Stimulated activated naive B cell treated with anti-CD40 and anti-IgM and Interleukin-4, amounts not matched to agents 10 μg/mL and 1 μg/mL and 100 μg/mL, for 72 hours (primary cell): ENCODE results near the gene GUSB.

Experiments used
- ATAC-seq, 2 donors: fragments of 150-1000 bp; cut with Tn5 transposase; replicated peaks; 2 replicates each; pipeline ENCODE4 v1.10.0; 2021; ENCODE audit warnings: moderate library complexity in 1 of 2
- DNase-seq: peaks from one replicate; pipeline ENCODE4 v3.0.0; 2021
- H3K27ac Mint-ChIP-seq: one replicate; pipeline ENCODE4 v1.8.0; 2022; ENCODE audit warnings: mild to moderate bottlenecking, mixed read lengths
- H3K27me3 Mint-ChIP-seq, 2 donors: one replicate each; pipeline ENCODE4 v1.8.0; 2022; ENCODE audit warnings: mixed read lengths in 2 of 2
- H3K36me3 Mint-ChIP-seq, 2 donors: one replicate each; pipeline ENCODE4 v1.8.0; 2022; ENCODE audit warnings: mixed read lengths in 2 of 2, mild to moderate bottlenecking in 1 of 2
- H3K4me1 Mint-ChIP-seq, 2 donors: one replicate each; pipeline ENCODE4 v1.8.0; 2022; ENCODE audit warnings: mixed read lengths in 2 of 2, mild to moderate bottlenecking in 1 of 2
- H3K4me3 Mint-ChIP-seq, 2 donors: one replicate each; pipeline ENCODE4 v1.8.0; 2022; ENCODE audit warnings: mild to moderate bottlenecking in 2 of 2, mixed read lengths in 2 of 2, moderate library complexity in 1 of 2
- H3K9me3 Mint-ChIP-seq, 2 donors: one replicate each; pipeline ENCODE4 v1.8.0; 2022; ENCODE audit warnings: mixed read lengths in 2 of 2, mild to moderate bottlenecking in 1 of 2

Gene GUSB

DNA sequence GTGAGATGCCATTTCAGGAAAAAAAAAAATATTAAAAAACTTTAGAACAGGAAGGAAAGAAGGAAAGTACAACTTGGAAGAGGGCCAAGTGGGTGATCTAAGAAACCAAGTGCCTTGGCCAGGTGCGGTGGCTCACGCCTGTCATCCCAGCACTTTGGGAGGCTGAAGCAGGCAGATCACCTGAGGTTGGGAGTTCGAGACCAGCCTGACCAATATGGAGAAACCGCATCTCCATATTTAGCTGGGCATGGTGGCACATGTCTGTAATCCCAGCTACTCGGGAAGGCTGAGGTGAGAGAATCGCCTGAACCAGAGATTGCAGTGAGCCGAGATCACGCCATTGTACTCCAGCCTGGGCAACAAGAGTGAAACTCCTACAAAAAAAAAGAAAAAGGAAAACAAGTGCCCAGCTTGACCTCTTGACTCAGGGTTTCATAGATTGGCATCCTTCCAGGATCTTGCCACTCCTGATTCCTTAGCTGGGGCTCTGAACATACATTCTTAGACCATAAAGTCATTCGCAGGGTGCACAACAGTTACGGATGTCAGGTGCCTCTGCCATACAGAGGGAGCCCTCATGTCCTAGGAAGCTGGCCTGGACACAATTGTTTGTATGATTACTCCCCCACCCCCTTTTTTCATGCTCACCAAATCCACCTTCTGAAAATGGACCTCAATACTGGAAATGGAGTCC lies 2.1 kb upstream of the GUSB start:
- no peak for ATAC-seq
- Mint-ChIP-seq H3K27ac (no peak overlapping the region), H3K9me3 (no peaks in the 10 kb centered on the region), H3K27me3 (no peaks in the 10 kb centered on the region), H3K4me3 (no peak overlapping the region), H3K36me3 (peaks cover 9 to 11% of the 10 kb centered on the region in 2 donors), H3K4me1 (peaks cover 8 to 18% of the 10 kb centered on the region in 2 donors)
- DNase-seq = no peak

DNA sequence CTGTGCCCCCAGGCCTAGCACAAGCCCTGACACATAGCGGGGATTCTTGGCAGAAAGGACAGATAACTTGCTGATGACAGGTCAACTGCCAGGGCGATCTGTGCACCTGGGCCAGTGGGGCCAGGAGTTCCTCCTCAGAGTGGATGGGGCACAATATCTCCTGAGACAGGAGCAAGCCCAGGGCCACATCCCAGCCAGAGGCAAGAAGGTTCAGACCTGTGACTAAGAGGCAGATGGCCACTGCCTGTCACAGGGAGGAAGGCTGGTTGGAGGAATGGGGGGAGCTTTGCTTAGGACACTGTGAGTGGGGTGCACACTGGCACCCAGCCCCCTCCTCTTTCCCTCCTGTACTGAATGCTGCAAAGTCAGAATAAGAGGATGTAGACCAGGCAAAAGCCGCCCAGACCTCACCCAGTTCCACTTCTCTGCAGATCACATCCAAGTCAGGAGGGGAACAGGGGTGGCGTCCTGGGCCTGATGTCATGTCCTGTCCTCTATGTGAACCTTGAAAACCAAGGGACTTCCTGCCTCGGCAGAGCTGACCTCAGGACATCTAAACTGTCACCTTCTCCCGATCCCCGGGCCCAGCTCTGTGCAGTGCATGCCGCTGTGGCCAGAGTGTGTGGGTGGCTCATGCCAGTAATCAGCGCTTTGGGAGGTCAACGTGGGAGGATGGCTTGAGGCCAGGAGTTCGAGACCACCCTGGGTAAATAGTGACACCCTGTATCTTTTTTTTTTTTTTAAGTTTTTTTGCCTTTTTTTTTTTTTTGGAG lies 1.3 kb downstream of the GUSB start:
- Mint-ChIP-seq H3K27ac (peak overlapping the region; percentile 93), H3K9me3 (no peaks in the 10 kb centered on the region), H3K4me1 (peaks cover 8 to 22% of the 10 kb centered on the region in 2 donors), H3K36me3 (peaks cover 21 to 25% of the 10 kb centered on the region in 2 donors), H3K27me3 (no peaks in the 10 kb centered on the region), H3K4me3 (peak overlapping the region; percentile 85 to 91)
- peak; percentile 53 for DNase-seq
- peak; percentile 73 to 81 for ATAC-seq

DNA sequence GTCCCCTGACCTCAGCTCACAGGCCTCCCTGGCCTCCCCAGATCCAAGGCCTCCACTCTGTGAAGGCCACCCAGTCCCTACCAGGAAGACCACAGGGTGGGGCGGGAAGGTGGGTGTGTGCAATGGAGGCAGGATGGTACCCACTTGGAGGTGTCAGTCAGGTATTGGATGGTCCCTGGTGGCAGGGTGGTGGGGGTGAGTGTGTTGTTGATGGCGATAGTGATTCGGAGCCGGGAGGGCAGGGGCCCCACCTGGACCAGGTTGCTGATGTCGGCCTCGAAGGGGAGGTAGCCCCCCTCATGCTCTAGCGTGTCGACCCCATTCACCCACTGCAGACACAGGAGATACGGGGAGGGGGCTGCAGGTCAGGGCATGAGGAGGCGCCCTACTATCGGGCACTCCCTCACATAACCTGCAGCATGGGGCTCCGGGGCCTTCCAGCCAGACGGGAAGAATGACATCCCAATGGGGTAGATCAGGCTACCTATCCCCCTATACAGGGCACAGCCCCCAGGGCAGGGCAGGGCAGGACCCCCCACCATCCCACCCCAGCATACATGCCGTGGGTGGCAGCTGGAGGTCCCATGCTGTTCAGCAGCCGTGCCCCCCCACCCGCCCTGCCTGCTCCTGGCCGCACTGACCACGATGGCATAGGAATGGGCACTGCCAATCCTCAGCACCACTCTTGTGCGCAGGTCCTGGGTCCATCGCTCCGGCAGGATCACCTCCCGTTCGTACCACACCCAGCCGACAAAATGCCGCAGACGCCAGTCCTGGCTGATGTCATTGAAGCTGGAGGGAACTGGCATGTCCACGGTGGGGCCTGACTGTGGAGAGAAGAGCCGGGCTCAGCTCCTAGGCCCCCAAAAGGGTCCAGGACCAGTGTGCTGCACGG lies 2.2 kb downstream of the GUSB start:
- H3K9me3 Mint-ChIP-seq = no peaks in the 10 kb centered on the region
- DNase-seq = no peak
- peak overlapping the region; percentile 85 to 91 for H3K4me3 Mint-ChIP-seq
- H3K4me1 Mint-ChIP-seq = peaks cover 8 to 22% of the 10 kb centered on the region in 2 donors
- H3K27me3 Mint-ChIP-seq = no peaks in the 10 kb centered on the region
- no peak for ATAC-seq
- H3K36me3 Mint-ChIP-seq = peaks cover 21 to 25% of the 10 kb centered on the region in 2 donors
- H3K27ac Mint-ChIP-seq = peak overlapping the region; percentile 37

- ATAC-seq (no peak), DNase-seq (no peak)
- Mint-ChIP-seq H3K27ac (peak overlapping the region; percentile 37), H3K4me3 (peak overlapping the region in 1 of 2 donors; percentile 16), H3K27me3 (no peaks in the 10 kb centered on the region), H3K4me1 (peaks cover 8 to 22% of the 10 kb centered on the region in 2 donors), H3K36me3 (peaks cover 24 to 33% of the 10 kb centered on the region in 2 donors), H3K9me3 (no peaks in the 10 kb centered on the region)
Measured at GRCh38 chr7:65978891-65979582, 3.0 kb downstream of the GUSB start.

DNA sequence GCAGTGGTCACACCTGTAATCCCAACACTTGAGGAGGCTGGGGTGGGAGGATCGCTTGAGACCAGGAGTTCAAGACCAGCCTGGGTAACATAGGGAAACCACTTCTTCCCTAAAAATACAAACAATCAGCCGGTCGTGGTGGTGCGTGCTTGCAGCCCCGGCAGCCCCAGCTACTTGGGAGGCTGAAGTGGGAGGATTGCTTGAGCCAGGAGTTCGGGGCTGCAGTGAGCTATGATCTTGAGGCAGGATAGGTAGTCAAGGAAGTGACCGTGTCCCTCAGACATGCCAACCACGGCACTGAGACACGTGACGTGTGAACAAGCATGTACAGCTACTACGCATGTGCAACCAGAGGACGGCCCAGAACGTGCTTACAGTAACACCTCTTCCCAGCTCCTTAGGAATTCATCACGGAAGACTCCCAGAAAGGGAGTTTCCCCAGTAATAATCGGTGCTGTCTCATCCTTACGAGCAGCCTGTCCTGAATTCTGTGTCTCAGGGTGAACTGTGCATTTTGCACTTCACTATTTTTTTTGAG lies 5.3 kb downstream of the GUSB start:
- Mint-ChIP-seq H3K4me3 (no peak overlapping the region), H3K36me3 (peaks cover 41 to 48% of the 10 kb centered on the region in 2 donors), H3K27ac (no peak overlapping the region), H3K4me1 (peaks cover 8 to 22% of the 10 kb centered on the region in 2 donors), H3K9me3 (no peaks in the 10 kb centered on the region), H3K27me3 (no peaks in the 10 kb centered on the region)
- DNase-seq (no peak), ATAC-seq (no peak)

DNA sequence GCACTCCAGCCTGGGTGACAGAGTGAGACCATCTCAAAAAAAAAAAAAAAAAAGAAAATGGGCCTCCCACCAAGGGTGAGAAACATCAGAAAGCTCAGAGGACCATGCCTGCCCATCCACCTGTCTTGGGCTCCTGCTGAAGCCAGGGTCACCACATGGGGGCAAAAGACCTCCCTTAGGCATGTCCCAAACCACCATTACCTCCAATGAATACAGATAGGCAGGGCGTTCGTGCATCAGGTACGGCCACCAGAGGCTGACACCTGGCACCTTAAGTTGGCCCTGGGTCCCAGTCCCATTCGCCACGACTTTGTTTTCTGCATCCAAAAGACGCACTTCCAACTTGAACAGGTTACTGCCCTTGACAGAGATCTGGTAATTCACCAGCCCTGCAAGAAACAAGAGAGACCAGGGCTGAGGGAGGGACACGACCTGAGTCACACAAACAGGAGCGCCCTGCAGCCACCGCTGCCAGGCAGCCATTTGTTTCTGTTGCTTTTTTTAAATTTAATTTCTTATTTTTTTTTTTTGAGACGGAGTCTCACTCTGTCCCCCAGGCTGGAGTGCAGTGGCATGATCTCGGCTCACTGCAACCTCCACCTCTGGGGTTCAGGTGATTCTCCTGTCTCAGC lies 6.1 kb downstream of the GUSB start:
- Mint-ChIP-seq H3K4me3 (no peak overlapping the region), H3K27me3 (no peaks in the 10 kb centered on the region), H3K9me3 (no peaks in the 10 kb centered on the region), H3K36me3 (peaks cover 44 to 55% of the 10 kb centered on the region in 2 donors), H3K27ac (no peak overlapping the region), H3K4me1 (peaks cover 7 to 19% of the 10 kb centered on the region in 2 donors)
- no peak for ATAC-seq
- DNase-seq = no peak

DNA sequence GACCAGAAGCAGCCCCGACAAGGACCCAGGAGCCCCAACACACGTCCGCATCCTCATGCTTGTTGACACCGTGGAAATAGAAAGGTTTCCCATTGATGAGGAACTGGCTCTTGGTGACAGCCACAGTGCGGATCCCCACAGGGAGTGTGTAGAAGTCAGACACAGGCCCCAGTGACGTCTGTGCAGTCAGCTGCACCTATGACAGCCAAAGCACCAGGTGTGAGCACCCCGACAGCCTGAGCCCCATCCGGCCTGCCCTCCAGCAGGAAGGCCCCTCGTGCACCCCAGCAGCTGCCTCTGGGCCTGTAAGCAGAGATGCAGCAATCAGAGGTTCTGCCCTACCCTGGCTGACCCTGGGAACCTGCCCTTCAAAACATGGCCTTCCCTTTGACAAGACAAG lies 7.1 kb downstream of the GUSB start:
- no peak for ATAC-seq
- Mint-ChIP-seq H3K27me3 (no peaks in the 10 kb centered on the region), H3K27ac (no peak overlapping the region), H3K36me3 (peaks cover 47 to 59% of the 10 kb centered on the region in 2 donors), H3K4me1 (peaks cover 2 to 11% of the 10 kb centered on the region in 2 donors), H3K4me3 (no peak overlapping the region), H3K9me3 (no peaks in the 10 kb centered on the region)
- DNase-seq = no peak

DNA sequence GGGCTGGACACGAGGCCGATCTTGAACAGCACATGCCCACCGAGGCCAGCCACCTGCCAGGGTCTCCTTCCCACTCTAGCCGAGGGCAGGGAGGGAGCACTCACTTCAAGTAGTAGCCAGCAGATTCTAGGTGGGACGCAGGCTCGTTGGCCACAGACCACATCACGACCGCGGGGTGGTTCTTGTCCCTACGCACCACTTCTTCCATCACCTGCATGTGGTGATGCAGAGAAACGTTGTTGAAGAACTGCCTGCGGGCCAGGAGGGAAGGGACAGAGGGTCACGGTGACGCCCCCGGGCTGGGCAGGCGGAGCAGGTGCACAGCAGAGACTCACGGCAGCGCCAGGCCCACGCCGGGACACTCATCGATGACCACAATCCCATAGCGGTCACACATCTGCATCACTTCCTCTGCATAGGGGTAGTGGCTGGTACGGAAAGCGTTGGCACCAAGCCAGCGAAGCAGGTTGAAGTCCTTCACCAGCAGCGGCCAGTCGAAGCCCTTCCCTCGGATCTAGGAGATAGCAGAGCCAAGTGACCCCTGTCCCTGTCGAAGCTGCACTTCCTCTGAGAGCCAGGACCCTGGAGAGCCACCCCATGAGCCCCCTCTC lies 7.7 kb downstream of the GUSB start:
- Mint-ChIP-seq H3K4me3 (no peak overlapping the region), H3K9me3 (no peaks in the 10 kb centered on the region), H3K4me1 (peaks cover 0 to 6% of the 10 kb centered on the region in 2 donors), H3K27me3 (no peaks in the 10 kb centered on the region), H3K27ac (peak overlapping the region; percentile 31), H3K36me3 (peaks cover 42 to 62% of the 10 kb centered on the region in 2 donors)
- ATAC-seq (no peak), DNase-seq (no peak)

DNA sequence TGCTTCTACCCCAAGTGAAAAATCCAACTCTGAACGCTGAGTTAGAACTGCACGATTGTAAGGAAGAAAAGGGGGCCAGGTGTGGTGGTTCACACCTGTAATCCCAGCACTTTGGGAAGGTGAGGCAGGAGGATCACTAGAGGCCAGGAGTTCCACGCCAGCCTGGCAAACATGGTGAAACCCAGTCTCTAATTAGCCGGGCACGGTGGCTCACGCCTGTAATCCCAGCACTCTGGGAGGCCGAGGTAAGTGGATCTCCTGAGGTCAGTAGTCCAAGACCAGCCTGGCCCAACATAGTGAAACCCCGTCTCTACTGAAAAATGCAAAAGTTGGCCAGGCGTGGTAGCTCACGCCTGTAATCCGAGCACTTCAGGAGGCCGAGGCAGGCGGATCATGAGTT lies 9.0 kb downstream of the GUSB start:
- Mint-ChIP-seq H3K27ac (no peak overlapping the region), H3K9me3 (no peaks in the 10 kb centered on the region), H3K4me1 (no peaks in the 10 kb centered on the region), H3K4me3 (no peak overlapping the region), H3K27me3 (no peaks in the 10 kb centered on the region), H3K36me3 (peaks cover 44 to 59% of the 10 kb centered on the region in 2 donors)
- ATAC-seq (no peak), DNase-seq (no peak)

GRCh38 chr7:65971021-65971420 lies 11.0 kb downstream of the GUSB start:
- Mint-ChIP-seq H3K4me3 (no peak overlapping the region), H3K4me1 (no peaks in the 10 kb centered on the region), H3K27ac (no peak overlapping the region), H3K9me3 (no peaks in the 10 kb centered on the region), H3K27me3 (no peaks in the 10 kb centered on the region), H3K36me3 (peaks cover 53 to 71% of the 10 kb centered on the region in 2 donors)
- ATAC-seq = no peak
- no peak for DNase-seq

DNA sequence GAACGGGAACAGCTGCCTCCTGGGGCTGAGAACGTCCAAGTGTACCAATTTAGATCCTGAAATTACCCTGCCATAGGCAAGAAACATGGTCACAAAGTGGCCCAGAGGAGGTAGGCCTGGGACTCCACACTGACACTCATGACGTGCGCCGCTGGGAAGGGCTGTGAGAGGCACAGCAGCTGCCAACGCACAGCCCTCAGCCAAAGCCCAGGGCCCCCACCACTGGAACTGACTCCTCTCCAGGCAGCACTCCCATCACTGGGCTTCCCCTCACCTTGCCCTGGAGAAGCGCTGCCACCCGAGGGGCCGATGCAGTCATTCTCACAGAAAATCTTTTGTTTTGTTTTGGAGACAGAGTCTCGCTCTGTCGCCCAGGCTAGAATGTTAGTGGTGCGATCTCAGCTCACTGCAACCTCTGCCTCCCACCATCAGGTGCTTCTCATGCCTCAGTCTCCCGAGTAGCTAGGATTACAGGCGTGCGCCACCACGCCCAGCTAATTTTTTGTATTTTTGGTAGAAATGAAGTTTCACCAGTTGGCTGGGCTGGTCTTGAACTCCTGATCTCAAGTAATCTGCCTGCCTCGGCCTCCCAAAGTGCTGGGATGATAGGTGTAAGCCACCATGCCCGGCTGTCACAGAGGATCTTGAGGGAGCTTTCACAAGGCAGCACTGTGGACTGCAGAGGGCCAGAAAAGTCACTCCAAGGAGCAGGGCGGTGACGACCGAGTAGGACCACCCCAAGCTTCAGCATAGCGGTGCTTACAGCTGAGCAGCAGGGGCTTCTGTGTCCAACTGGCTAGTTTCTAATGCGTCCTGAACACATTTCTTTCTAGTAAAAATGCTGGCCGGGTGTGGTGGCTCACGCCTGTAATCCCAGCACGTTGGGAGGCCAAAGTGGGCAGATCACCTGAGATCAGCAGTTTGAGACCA lies 13.5 kb downstream of the GUSB start:
- H3K27ac Mint-ChIP-seq = peak overlapping the region; percentile 14
- H3K36me3 Mint-ChIP-seq = peaks cover 53 to 63% of the 10 kb centered on the region in 2 donors
- ATAC-seq (no peak), DNase-seq (no peak)
- H3K4me1 Mint-ChIP-seq = no peaks in the 10 kb centered on the region
- H3K4me3 Mint-ChIP-seq = no peak overlapping the region
- no peaks in the 10 kb centered on the region for H3K27me3 Mint-ChIP-seq
- H3K9me3 Mint-ChIP-seq = no peaks in the 10 kb centered on the region
